HL-60 (cell line): ENCODE measurements around the gene CYP4X1.
"Not testable (repeated sequence)": the region's sequence is repeated elsewhere in the genome, so short reads cannot be mapped to it uniquely, and the experiment has no call there.

Source experiments
- DNase-seq, 2 experiments: peaks; one replicate each; pipeline ENCODE4 v3.0.0-alpha.2; 2010 to 2020; ENCODE audit warnings: low read depth in 1 of 2, low spot score in 1 of 2
- H3K27ac ChIP-seq: fragments of 250-450 bp; sonication (Bioruptor Pico); replicated peaks from 2 replicates; pipeline ENCODE4 v1.5.1; 2020; ENCODE audit warnings: mild to moderate bottlenecking, moderate library complexity
- H3K27me3 ChIP-seq: fragments of 250-450 bp; sonication (Bioruptor Pico); 2 replicates; pipeline ENCODE4 v1.5.1; 2021; ENCODE audit warnings: mild to moderate bottlenecking, moderate library complexity; ENCODE audit not compliant: insufficient read depth, poor library complexity, severe bottlenecking
- H3K4me3 ChIP-seq: replicated peaks from 2 replicates; pipeline ENCODE4 v1.5.1; 2011; ENCODE audit warnings: mild to moderate bottlenecking, control low read depth, low read length; ENCODE audit not compliant: insufficient read depth
- GABPA ChIP-seq: IDR thresholded peaks from 2 replicates; pipeline ENCODE4 v1.6.1; 2012; ENCODE audit warnings: low read depth
- POLR2AphosphoS5 ChIP-seq: IDR thresholded peaks from 2 replicates; pipeline ENCODE4 v1.6.1; 2012; ENCODE audit warnings: low read depth
- SPI1 ChIP-seq: IDR thresholded peaks from 2 replicates; pipeline ENCODE4 v1.6.1; 2012; ENCODE audit warnings: low read depth, mild to moderate bottlenecking, borderline replicate concordance
- TF ChIP-seq, protein P1 (sequence below): IDR thresholded peaks from 2 replicates; pipeline ENCODE4 v1.6.1; 2012; ENCODE audit warnings: low read depth; ENCODE audit not compliant: insufficient replicate concordance
- TF ChIP-seq, protein P2 (sequence below): IDR thresholded peaks from one replicate; pipeline ENCODE4 v1.5.1; 2011; ENCODE audit warnings: low read length, control low read depth, inconsistent platforms; ENCODE audit not compliant: insufficient read depth

Gene CYP4X1

DNA sequence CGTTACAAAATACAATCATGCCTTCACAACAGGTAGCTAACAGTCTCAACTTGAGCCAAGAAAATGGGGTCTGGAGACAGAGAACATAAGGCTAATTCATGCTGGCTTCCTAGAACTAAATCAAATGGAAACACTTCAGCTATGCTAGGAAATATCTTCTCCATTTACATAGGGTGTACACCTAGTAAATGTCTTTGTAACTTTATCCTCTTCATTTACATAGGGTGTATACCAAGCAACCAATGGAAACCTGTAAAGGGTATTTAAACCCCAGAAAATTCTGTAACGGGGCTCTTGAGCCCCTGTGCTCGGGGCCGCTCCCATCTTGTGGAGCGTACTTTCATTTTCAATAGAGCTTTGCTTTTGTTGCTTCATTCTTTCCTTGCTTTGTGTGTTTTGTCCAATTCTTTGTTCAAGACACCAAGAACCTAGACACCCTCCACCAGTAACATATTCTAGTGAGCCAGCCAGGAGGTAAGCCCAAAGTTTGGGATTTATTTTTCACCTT, 19.5 kb upstream of the CYP4X1 start:
- TF ChIP-seq POLR2AphosphoS5 (no peak), GABPA (no peak), SPI1 (no peak)
- TF ChIP-seq, protein P1, sequence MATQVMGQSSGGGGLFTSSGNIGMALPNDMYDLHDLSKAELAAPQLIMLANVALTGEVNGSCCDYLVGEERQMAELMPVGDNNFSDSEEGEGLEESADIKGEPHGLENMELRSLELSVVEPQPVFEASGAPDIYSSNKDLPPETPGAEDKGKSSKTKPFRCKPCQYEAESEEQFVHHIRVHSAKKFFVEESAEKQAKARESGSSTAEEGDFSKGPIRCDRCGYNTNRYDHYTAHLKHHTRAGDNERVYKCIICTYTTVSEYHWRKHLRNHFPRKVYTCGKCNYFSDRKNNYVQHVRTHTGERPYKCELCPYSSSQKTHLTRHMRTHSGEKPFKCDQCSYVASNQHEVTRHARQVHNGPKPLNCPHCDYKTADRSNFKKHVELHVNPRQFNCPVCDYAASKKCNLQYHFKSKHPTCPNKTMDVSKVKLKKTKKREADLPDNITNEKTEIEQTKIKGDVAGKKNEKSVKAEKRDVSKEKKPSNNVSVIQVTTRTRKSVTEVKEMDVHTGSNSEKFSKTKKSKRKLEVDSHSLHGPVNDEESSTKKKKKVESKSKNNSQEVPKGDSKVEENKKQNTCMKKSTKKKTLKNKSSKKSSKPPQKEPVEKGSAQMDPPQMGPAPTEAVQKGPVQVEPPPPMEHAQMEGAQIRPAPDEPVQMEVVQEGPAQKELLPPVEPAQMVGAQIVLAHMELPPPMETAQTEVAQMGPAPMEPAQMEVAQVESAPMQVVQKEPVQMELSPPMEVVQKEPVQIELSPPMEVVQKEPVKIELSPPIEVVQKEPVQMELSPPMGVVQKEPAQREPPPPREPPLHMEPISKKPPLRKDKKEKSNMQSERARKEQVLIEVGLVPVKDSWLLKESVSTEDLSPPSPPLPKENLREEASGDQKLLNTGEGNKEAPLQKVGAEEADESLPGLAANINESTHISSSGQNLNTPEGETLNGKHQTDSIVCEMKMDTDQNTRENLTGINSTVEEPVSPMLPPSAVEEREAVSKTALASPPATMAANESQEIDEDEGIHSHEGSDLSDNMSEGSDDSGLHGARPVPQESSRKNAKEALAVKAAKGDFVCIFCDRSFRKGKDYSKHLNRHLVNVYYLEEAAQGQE = no peak
- TF ChIP-seq, protein P2, sequence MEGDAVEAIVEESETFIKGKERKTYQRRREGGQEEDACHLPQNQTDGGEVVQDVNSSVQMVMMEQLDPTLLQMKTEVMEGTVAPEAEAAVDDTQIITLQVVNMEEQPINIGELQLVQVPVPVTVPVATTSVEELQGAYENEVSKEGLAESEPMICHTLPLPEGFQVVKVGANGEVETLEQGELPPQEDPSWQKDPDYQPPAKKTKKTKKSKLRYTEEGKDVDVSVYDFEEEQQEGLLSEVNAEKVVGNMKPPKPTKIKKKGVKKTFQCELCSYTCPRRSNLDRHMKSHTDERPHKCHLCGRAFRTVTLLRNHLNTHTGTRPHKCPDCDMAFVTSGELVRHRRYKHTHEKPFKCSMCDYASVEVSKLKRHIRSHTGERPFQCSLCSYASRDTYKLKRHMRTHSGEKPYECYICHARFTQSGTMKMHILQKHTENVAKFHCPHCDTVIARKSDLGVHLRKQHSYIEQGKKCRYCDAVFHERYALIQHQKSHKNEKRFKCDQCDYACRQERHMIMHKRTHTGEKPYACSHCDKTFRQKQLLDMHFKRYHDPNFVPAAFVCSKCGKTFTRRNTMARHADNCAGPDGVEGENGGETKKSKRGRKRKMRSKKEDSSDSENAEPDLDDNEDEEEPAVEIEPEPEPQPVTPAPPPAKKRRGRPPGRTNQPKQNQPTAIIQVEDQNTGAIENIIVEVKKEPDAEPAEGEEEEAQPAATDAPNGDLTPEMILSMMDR = no peak
- no peak overlapping the region for H3K4me3 ChIP-seq
- H3K27ac ChIP-seq = no peak overlapping the region
- no peak for DNase-seq
- no peaks in the 10 kb centered on the region for H3K27me3 ChIP-seq

DNA sequence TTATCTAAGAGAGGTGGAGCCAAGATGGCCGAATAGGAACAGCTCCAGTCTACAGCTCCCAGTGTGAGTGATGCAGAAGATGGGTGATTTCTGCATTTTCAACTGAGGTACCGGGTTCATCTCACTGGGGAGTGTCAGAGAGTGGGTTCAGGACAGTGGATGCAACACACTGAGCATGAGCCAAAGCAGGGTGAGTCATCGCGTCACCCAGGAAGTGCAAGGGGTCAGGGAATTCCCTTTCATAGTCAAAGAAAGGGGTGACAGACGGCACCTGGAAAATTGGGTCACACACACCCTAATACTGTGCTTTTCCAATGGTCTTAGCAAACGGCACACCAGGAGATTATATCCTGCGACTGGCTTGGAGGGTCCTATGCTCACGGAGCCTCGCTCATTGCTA, 17.0 kb upstream of the CYP4X1 start:
- H3K27me3 ChIP-seq, DNase-seq, H3K27ac ChIP-seq, H3K4me3 ChIP-seq: not testable (repeated sequence)

DNA sequence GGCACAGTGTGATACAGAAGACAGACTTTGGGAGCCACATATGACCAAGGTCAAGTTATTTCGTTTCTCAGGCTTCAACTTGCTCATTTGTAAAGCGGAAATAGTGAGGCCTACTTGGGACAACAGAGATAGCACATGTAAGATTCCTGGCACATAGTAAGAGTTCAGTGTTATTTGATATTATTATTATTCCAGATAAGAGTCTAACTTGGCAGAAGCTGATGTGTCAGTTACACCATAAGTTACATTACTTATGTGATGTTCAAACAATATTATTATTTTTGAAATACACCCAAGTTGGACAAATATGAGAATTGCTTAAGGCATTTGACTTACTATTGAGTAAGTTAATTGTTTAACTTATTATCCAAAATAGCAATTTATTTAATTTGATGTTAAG, 10.2 kb upstream of the CYP4X1 start:
- no peak for DNase-seq
- Histone ChIP-seq H3K27ac (no peak overlapping the region), H3K4me3 (no peak overlapping the region), H3K27me3 (no peaks in the 10 kb centered on the region)
- TF ChIP-seq, protein P1 = no peak
- TF ChIP-seq, protein P2 = no peak
- no peak for TF ChIP-seq GABPA
- TF ChIP-seq POLR2AphosphoS5 = no peak
- TF ChIP-seq SPI1 = no peak

DNA sequence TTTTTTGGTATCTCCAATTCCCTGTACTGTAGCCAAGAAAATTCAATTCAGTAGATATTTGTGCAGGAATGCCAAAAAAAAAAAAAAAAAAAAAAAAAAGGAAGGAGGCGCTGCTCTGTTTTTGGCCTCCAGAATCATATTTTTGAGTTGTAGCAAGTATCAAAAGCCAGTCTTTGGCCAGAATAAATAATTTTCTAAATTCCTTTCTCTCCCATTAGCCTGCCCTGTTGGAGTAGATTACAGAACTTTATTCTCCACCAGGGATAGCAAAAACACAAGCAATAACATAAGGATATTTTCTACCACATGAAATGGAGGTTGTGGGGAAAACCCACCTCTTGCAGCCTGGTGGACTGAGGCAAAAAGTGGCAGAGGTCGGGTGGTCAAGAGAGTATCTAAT, 2.4 kb upstream of the CYP4X1 start:
- H3K27ac ChIP-seq = no peak overlapping the region
- DNase-seq = no peak
- no peak overlapping the region for H3K4me3 ChIP-seq

More for the DNA sequence above, 2.4 kb upstream of the CYP4X1 start:
- peaks cover 5% of the 10 kb centered on the region for H3K27me3 ChIP-seq
- no peak for TF ChIP-seq GABPA
- TF ChIP-seq POLR2AphosphoS5 = no peak
- TF ChIP-seq, protein P2 = no peak
- TF ChIP-seq, protein P1 = no peak
- no peak for TF ChIP-seq SPI1
